CD4-positive, CD25-positive, alpha-beta regulatory T cell (primary cell): ENCODE data around the gene PLEKHG3. TPM values are rescaled to one million over a fixed set of nuclear protein-coding genes. Genes with fewer than 3 reads are reported as not detected.

Experiments used
- ATAC-seq, 2 donors: fragments of 150-1000 bp; cut with Tn5 transposase; one replicate each; pipeline ENCODE4 v1.10.0; 2021; ENCODE audit warnings: low read depth in 2 of 2, moderate number of reproducible peaks in 2 of 2, moderate library complexity in 1 of 2
- DNase-seq, 3 donors: peaks; one replicate each; pipeline versions ENCODE4 v3.0.0 to v3.0.0-alpha.2; 2012 to 2022; ENCODE audit warnings: mixed read lengths in 1 of 3
- H3K27ac ChIP-seq: one replicate; pipeline ENCODE4 v1.7.0; 2013; ENCODE audit warnings: mild to moderate bottlenecking, low read length; ENCODE audit not compliant: insufficient read depth, poor library complexity, severe bottlenecking
- H3K27me3 ChIP-seq: one replicate; pipeline ENCODE4 v1.7.0; 2013; ENCODE audit warnings: low read length; ENCODE audit not compliant: control insufficient read depth, insufficient read depth
- H3K36me3 ChIP-seq: one replicate; pipeline ENCODE4 v1.7.0; 2013; ENCODE audit warnings: mild to moderate bottlenecking, low read length, moderate library complexity; ENCODE audit not compliant: control insufficient read depth, insufficient read depth
- H3K4me1 ChIP-seq: 2 replicates; pipeline ENCODE4 v1.7.0; 2013; ENCODE audit warnings: mild to moderate bottlenecking, low read length; ENCODE audit not compliant: insufficient read depth, control insufficient read depth, poor library complexity, severe bottlenecking
- H3K4me3 ChIP-seq: one replicate; pipeline ENCODE4 v1.7.0; 2013; ENCODE audit warnings: low read depth, mild to moderate bottlenecking, low read length, moderate library complexity
- H3K9me3 ChIP-seq, 2 experiments: 1 replicate in 1 of 2; 2 replicates in 1 of 2; pipeline ENCODE4 v1.7.0; 2013; ENCODE audit warnings: low read length in 2 of 2, mild to moderate bottlenecking in 1 of 2, moderate library complexity in 1 of 2; ENCODE audit not compliant: control insufficient read depth in 2 of 2
- H3K27ac Mint-ChIP-seq, 3 donors: one replicate each; pipeline ENCODE4 v1.8.0; 2020 to 2022; ENCODE audit warnings: mild to moderate bottlenecking in 3 of 3, mixed read lengths in 3 of 3, moderate library complexity in 2 of 3
- H3K27me3 Mint-ChIP-seq: one replicate; pipeline ENCODE4 v1.8.0; 2022; ENCODE audit warnings: mild to moderate bottlenecking, mixed read lengths
- H3K36me3 Mint-ChIP-seq: one replicate; pipeline ENCODE4 v1.8.0; 2020; ENCODE audit warnings: mixed read lengths
- H3K4me1 Mint-ChIP-seq, 4 donors: one replicate each; pipeline ENCODE4 v1.8.0; 2020 to 2022; ENCODE audit warnings: mixed read lengths in 4 of 4, mild to moderate bottlenecking in 1 of 4
- H3K4me3 Mint-ChIP-seq, 4 donors: one replicate each; pipeline ENCODE4 v1.8.0; 2020 to 2022; ENCODE audit warnings: mild to moderate bottlenecking in 4 of 4, mixed read lengths in 4 of 4, moderate library complexity in 3 of 4
- H3K9me3 Mint-ChIP-seq, 7 donors: one replicate each; pipeline ENCODE4 v1.8.0; 2020 to 2022; ENCODE audit warnings: mixed read lengths in 7 of 7, mild to moderate bottlenecking in 3 of 7, moderate library complexity in 2 of 7
- polyA plus RNA-seq, 4 donors: library from polyadenylated mRNA; unstranded; fragments of 300-500 nt; fragmentation: Illumina TruSeq; gene quantifications; one replicate each; pipeline ENCODE4 v1.2.3, GENCODE V29; 2021
- total RNA-seq: library from RNA; stranded (reverse); gene quantifications from one replicate; pipeline ENCODE4 v1.2.3, GENCODE V29; 2022

PLEKHG3 gene
- total and polyA plus RNA-seq, 5 donors from 2014 or later, result 2.1 to 31.9 (median 4.7) TPM

- H3K27ac ChIP-seq, result no peak overlapping the region
- no peak overlapping the region for H3K27ac Mint-ChIP-seq
Measured at GRCh38 chr14:64752909-64753308, 48.7 kb downstream of the PLEKHG3 start.

GRCh38 chr14:64753374-64753773, 49.1 kb downstream of the PLEKHG3 start:
- Mint-ChIP-seq H3K27me3 (peaks cover 9% of the 10 kb centered on the region), H3K4me1 (peaks cover 0 to 34% (median 12%) of the 10 kb centered on the region in 4 donors), H3K4me3 (no peak overlapping the region), H3K36me3 (no peaks in the 10 kb centered on the region), H3K27ac (no peak overlapping the region), H3K9me3 (no peaks in the 10 kb centered on the region)
- Histone ChIP-seq H3K27ac (no peak overlapping the region), H3K36me3 (no peaks in the 10 kb centered on the region), H3K4me3 (no peak overlapping the region), H3K4me1 (peaks cover 30% of the 10 kb centered on the region), H3K9me3 (no peaks in the 10 kb centered on the region), H3K27me3 (no peaks in the 10 kb centered on the region)
- ATAC-seq (no peak), DNase-seq (no peak)

More at GRCh38 chr14:64752909-64753308, 48.7 kb downstream of the PLEKHG3 start:
- ATAC-seq (no peak), DNase-seq (no peak)
- H3K4me1 ChIP-seq, result peaks cover 25% of the 10 kb centered on the region
- H3K36me3 ChIP-seq, result no peaks in the 10 kb centered on the region
- Mint-ChIP-seq H3K4me3 (no peak overlapping the region), H3K27me3 (peaks cover 9% of the 10 kb centered on the region), H3K9me3 (no peaks in the 10 kb centered on the region), H3K4me1 (peaks cover 0 to 29% (median 12%) of the 10 kb centered on the region in 4 donors), H3K36me3 (no peaks in the 10 kb centered on the region)
- no peaks in the 10 kb centered on the region for H3K9me3 ChIP-seq
- no peak overlapping the region for H3K4me3 ChIP-seq
- H3K27me3 ChIP-seq, result no peaks in the 10 kb centered on the region

- no peak for ATAC-seq
- Histone ChIP-seq H3K9me3 (no peaks in the 10 kb centered on the region), H3K36me3 (no peaks in the 10 kb centered on the region), H3K4me3 (no peak overlapping the region), H3K27ac (no peak overlapping the region), H3K27me3 (no peaks in the 10 kb centered on the region), H3K4me1 (peaks cover 36% of the 10 kb centered on the region)
- Mint-ChIP-seq H3K27ac (no peak overlapping the region), H3K4me1 (peaks cover 0 to 39% (median 14%) of the 10 kb centered on the region in 4 donors), H3K4me3 (no peak overlapping the region), H3K27me3 (peaks cover 9% of the 10 kb centered on the region), H3K9me3 (no peaks in the 10 kb centered on the region), H3K36me3 (no peaks in the 10 kb centered on the region)
- DNase-seq, result no peak
Measured at GRCh38 chr14:64753999-64754398, 49.8 kb downstream of the PLEKHG3 start.

- Mint-ChIP-seq H3K4me1 (peaks cover 0 to 42% (median 14%) of the 10 kb centered on the region in 4 donors), H3K27me3 (peaks cover 13% of the 10 kb centered on the region), H3K4me3 (peak overlapping the region in 1 of 4 donors; percentile 28), H3K36me3 (no peaks in the 10 kb centered on the region), H3K27ac (peak overlapping the region in 1 of 3 donors; percentile 74), H3K9me3 (no peaks in the 10 kb centered on the region)
- Histone ChIP-seq H3K27me3 (no peaks in the 10 kb centered on the region), H3K4me1 (peaks cover 39% of the 10 kb centered on the region), H3K4me3 (no peak overlapping the region), H3K36me3 (no peaks in the 10 kb centered on the region), H3K9me3 (no peaks in the 10 kb centered on the region), H3K27ac (no peak overlapping the region)
- DNase-seq (no peak), ATAC-seq (no peak)
Measured at GRCh38 chr14:64754685-64755084, 50.5 kb downstream of the PLEKHG3 start.

- Mint-ChIP-seq H3K27me3 (peaks cover 17% of the 10 kb centered on the region), H3K27ac (peak overlapping the region; percentile 80 to 92 (median 85)), H3K4me1 (peaks cover 0 to 50% (median 19%) of the 10 kb centered on the region in 4 donors), H3K9me3 (no peaks in the 10 kb centered on the region), H3K4me3 (peak overlapping the region; percentile 0 to 36 (median 32)), H3K36me3 (no peaks in the 10 kb centered on the region)
- ATAC-seq, result peak; percentile 89
- Histone ChIP-seq H3K36me3 (no peaks in the 10 kb centered on the region), H3K27me3 (no peaks in the 10 kb centered on the region), H3K9me3 (no peaks in the 10 kb centered on the region), H3K4me3 (peak overlapping the region; percentile 57), H3K27ac (peak overlapping the region; percentile 59), H3K4me1 (peaks cover 46% of the 10 kb centered on the region)
- DNase-seq, result peak; percentile 52 to 69 (median 68)
Measured at GRCh38 chr14:64755781-64756221, 51.6 kb downstream of the PLEKHG3 start.

GRCh38 chr14:64756712-64757111, 52.5 kb downstream of the PLEKHG3 start:
- ATAC-seq (no peak), DNase-seq (no peak)
- Histone ChIP-seq H3K36me3 (no peaks in the 10 kb centered on the region), H3K4me3 (no peak overlapping the region), H3K27me3 (no peaks in the 10 kb centered on the region), H3K9me3 (no peaks in the 10 kb centered on the region), H3K4me1 (peaks cover 49% of the 10 kb centered on the region), H3K27ac (peak overlapping the region; percentile 59)
- Mint-ChIP-seq H3K27ac (peak overlapping the region; percentile 67 to 92 (median 80)), H3K9me3 (no peaks in the 10 kb centered on the region), H3K36me3 (no peaks in the 10 kb centered on the region), H3K4me3 (no peak overlapping the region), H3K27me3 (peaks cover 22% of the 10 kb centered on the region), H3K4me1 (peaks cover 0 to 60% (median 24%) of the 10 kb centered on the region in 4 donors)

- Histone ChIP-seq H3K4me3 (no peak overlapping the region), H3K36me3 (no peaks in the 10 kb centered on the region), H3K4me1 (peaks cover 58% of the 10 kb centered on the region), H3K9me3 (no peaks in the 10 kb centered on the region), H3K27ac (no peak overlapping the region), H3K27me3 (no peaks in the 10 kb centered on the region)
- Mint-ChIP-seq H3K4me3 (no peak overlapping the region), H3K36me3 (no peaks in the 10 kb centered on the region), H3K9me3 (no peaks in the 10 kb centered on the region), H3K27ac (peak overlapping the region in 2 of 3 donors; percentile 56 to 69), H3K27me3 (peaks cover 26% of the 10 kb centered on the region), H3K4me1 (peaks cover 0 to 63% (median 26%) of the 10 kb centered on the region in 4 donors)
- ATAC-seq (no peak), DNase-seq (no peak)
Measured at GRCh38 chr14:64757601-64758000, 53.4 kb downstream of the PLEKHG3 start.

GRCh38 chr14:64758025-64758521, 53.8 kb downstream of the PLEKHG3 start:
- ATAC-seq, result no peak
- no peaks in the 10 kb centered on the region for H3K9me3 ChIP-seq
- no peaks in the 10 kb centered on the region for H3K36me3 ChIP-seq
- H3K36me3 Mint-ChIP-seq, result no peaks in the 10 kb centered on the region
- H3K27ac ChIP-seq, result no peak overlapping the region
- no peaks in the 10 kb centered on the region for H3K27me3 ChIP-seq
- no peaks in the 10 kb centered on the region for H3K9me3 Mint-ChIP-seq
- peak overlapping the region in 1 of 4 donors; percentile 35 for H3K4me3 Mint-ChIP-seq
- peaks cover 58% of the 10 kb centered on the region for H3K4me1 ChIP-seq
- DNase-seq, result no peak
- no peak overlapping the region for H3K4me3 ChIP-seq
- H3K27me3 Mint-ChIP-seq, result peaks cover 26% of the 10 kb centered on the region
- peaks cover 0 to 65% (median 26%) of the 10 kb centered on the region in 4 donors for H3K4me1 Mint-ChIP-seq
- peak overlapping the region in 1 of 3 donors; percentile 20 for H3K27ac Mint-ChIP-seq
